Activated naive CD4-positive, alpha-beta T cell treated with Interleukin-2 at 50 U/mL for 16 hours (primary cell): ENCODE data around the gene UBE2J2.

ENCODE experiments used
- DNase-seq: peaks from one replicate; pipeline ENCODE4 v3.0.0-alpha.2; 2020

Gene UBE2J2

DNA sequence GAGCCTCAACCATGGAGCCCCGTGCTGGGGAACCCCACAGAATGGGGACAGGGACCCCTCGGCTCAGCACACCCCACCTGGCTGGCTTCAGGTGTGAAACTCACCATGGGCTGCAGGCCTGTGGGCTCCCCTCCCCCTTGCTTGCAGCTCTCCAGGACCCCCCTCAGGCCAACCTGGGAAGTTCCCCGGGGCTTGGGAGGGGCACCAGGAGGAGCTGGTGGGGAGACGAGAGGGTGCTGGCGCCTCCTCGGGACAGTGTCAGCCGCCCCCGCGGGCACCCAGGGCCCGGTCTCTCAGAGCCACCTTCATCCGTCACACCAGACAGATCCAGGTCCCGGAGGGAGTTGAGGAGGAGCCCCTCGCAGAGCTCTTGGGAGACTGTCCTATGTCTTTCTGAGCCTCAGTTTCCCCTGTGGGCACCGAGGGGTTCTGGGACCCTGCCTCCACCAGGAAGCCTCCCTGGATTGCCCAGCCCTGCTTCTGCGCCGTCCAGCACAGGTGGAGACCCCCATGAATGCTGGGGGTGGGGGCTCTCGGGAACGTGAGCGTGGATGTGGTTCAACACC is 66.6 kb downstream of the UBE2J2 start:
- peak; percentile 33 for DNase-seq

- peak; percentile 68 for DNase-seq
Observed at GRCh38 chr1:1206376-1206965, 67.2 kb downstream of the UBE2J2 start, which contains the start of gene TNFRSF18. TSS of gene TNFRSF18 (minus strand) at chr1:1206592. CDS start at chr1:1206571, 21 bp downstream.

DNA sequence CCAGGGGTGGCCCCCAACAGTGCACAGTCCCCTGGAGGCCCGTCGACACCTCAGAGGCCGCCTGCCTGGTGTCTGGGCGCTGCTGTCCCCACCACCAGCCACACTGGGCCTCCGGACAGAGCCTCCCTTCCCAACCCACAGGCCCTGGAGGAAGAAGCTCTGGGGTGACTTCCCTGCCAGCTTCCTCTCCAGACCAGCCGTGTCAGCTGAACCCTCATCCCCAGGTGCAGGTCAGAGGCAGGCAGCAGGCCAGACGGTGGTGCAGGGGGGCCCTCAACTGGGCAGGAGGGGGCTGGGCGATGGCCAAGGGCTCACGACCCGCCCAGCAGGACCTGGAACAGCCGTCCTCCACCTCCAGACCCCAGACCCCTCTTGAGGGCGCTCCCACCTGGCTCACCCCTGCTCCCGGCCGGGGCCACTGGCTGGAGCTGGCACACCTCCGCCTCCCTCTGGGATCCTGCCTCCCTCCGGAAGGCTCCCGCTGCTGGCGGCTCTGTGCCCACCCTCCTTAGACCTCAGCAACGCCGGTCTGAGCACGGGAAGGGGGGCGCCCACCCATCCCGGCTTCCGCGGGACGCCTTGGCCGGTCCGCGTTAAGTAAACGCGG is 67.8 kb downstream of the UBE2J2 start:
- peak; percentile 22 for DNase-seq

GRCh38 chr1:1204998-1205768 is 68.5 kb downstream of the UBE2J2 start:
- DNase-seq, result peak; percentile 8

DNA sequence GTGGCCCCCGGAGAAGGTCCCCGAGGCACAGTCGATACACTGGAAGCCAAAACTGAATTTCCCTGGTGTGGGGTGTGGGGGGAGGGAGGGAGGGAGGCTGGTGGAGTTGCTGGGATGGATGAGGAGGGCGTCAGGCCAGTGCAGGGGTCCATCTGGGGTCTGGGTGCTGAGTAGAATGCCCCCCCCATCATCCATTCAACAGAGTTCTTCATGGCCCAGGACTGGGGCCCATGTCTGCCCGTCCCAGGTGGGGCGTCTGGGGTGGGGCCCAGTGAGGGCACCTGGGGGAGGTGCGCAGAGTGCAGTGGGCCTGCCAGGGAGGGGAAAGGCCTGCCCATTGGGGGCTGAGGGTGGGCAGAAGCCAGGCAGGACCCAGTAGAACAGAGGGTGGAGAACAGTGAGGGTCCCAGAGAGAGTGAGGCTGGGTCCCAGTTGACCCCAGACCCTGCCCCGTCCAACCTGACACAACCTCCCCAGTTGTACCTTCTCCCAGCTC is 69.2 kb downstream of the UBE2J2 start:
- DNase-seq, result peak; percentile 3
